IPS-NIHi11 (cell line): ENCODE data around the gene PCCA.

Source experiments
- DNase-seq: peaks from one replicate; pipeline ENCODE4 v3.0.0; 2012; ENCODE audit warnings: mixed read lengths, low spot score

The PCCA gene

DNA sequence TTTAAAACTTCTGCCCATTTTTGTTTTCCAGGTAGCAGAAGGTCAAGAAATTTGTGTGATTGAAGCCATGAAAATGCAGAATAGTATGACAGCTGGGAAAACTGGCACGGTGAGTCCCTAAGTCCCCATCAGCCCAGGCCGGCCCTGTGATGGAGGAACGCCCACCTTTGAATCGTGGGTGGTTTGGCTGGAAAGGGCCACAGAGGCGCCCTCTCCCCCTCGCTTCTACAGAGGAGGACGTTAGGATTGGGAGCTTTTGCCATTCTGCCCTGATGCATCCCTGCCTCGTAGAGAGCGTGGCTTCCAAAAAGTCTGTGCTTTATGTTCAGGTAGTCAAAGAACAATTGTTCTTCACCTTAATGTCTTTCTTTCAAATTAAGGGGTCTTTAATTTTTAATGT lies 438.8 kb downstream of the PCCA start:
- no peak for DNase-seq

DNA sequence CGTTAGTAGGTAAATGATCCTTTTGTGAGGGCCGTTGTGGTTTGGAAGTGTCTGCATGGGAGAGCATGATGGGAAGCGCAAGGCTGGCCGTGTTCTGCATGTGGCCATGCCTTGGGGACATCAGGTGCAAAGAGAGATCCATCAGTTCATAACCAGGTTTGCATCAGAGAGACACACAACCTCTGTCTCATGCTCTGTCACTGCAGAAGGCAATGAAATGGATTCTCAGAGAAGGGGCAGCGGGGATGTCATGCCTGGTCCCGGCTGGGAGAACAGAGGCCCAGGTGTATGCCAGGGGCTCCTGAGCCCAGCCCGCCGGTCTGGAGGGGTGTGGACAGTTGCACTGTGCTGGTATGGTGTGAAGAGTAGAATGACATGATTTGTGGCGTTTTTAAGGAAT lies 439.5 kb downstream of the PCCA start:
- no peak for DNase-seq

DNA sequence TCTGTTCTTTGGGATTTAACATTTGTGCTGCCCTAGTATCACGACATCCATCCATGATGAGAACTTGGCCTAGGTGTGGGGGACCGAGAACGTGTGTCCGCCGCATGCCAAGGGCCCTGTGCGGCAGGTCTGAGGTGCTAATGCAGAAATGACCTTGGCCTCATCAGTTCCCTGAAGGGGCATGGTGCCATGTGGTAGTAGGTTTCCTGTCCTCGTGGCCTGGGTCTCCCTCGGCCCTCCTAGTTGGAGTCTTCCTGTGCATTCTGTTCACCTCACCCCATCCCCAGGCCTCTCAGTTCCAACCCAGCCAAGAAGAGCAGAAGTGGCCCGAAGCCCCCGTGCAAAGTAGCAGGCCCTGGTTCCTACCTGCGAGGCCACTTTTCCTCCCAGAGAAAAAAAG lies 439.9 kb downstream of the PCCA start:
- no peak for DNase-seq

DNA sequence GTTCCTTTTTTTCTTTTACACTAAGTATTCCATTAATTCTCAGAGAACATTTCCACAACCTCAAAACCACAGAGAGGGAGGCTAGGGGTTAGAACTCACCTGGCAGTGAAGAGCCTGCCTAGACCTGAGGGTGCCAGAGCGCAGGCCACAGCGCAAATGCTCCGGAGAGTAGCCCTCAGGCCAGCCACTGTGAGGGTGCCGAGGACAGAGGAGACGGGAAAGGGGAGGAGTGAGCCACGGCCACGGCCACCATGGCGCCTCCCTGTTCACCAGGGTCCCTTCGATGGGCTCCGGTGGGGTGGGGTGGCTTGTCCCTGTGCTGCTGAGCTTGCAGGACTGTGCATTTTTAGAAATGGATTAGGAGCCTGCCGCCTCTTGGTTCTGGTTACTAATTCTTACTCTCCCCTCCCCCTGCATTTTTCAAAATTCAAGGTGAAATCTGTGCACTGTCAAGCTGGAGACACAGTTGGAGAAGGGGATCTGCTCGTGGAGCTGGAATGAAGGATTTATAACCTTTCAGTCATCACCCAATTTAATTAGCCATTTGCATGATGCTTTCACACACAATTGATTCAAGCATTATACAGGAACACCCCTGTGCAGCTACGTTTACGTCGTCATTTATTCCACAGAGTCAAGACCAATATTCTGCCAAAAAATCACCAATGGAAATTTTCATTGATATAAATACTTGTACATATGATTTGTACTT lies 440.9 kb downstream of the PCCA start:
- DNase-seq: no peak

DNA sequence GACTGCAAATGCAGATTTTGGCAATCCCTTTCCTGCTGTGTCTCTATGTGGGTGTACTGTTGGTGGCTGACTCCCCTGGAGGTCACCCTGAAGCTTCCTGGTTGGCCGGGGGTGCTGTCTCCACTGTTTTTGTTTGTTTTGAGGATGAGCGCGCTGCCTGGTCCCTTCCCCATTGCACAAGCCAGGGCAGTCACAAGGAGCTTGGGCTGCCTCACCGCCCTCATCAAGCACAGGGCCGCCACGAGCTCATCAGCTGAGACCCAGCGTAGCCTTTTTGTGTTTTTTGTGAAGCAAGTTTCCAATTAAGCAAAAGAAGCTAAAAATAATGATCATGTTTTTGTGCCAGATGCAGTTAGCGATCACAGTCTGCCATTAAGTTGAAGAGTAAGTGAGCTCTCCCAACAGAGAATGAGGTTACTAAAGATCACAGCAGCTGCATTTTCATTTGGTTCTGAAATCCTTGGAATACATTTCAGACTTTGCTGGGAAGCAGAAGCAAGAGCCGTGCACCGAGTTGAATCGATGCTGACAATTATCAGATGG lies 441.8 kb downstream of the PCCA start:
- DNase-seq: no peak

DNA sequence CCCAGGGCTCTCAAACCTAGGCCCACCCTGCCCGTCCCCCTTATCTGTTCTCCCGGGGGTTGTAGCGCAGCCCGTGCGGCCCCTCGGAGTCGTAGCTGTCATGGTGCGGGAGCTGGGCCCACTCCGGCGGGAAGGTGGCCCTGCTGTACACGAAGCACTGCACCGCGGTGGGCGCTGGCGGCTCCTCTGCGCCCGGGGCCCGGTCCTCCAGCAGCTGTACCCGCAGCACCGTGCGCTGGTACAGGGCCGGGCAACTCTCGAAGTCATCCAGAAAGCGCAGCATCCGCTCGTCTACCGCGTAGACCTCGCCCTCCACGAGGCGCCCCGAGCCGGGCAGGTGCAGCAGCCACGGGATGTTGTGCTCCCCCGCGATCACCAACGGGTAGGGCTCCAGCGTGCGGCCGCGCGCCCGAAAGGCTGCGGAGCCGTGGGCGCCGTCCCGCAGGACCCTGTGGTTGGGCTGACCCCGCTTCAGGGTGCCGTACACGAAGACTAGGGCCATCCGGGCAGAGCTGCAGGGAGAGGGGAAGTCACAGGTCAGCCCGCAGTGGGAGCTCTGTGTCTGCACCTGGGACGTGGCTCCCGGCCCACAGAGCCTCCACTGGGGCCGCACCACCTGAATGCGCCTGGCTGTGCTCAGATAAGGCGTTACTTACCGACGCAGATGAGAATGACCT lies 443.3 kb downstream of the PCCA start:
- DNase-seq: no peak

DNA sequence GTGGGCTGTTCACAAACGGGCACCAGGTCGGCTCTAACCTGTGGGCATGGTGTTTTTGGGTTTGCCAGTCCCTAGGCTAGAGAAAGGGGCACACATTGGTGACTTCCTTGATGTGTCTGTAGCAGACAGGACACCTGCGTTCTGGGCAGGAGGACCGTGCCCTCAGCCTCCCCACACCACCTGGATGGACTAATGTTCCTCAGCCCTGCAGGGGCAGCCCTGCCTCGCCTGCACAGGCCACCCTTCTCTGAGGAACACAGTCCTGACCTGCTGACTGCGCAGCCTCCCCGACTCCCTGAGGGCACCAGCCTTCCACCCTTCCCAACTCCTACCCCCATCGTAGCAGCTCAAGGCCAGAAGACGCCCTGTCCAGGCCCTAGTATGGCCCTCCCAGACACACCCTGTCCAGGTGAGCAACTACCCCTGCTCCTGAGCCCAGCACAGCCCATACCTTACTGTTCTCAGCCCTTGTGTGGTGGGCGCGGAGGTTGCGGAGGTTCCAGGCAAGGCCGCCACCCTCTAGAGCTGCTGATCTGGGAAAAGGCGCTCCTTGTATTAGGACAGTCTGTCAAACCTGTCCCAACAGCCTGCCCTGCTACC lies 444.0 kb downstream of the PCCA start:
- no peak for DNase-seq

DNA sequence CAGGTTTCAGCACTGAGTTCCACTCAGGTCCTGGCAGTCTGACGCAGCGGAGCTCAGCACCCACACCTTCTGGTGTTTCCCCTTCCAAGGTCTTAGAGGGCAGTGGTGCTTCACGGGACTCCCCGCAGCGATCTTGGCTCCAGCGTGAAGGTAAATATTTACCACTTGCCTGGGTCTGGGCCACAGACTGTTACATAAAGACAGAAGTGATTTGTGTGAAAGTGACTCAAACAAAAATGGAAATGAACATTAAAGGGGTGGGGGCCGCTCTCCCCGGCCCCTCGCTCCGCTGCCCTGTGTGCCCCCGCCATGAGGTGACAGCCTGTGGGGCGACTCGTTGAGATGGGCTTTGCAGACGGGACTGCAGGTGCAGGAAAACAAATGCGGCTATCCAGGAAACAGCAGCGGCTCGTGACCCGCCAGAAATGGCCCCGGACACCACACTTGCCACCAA lies 444.7 kb downstream of the PCCA start:
- DNase-seq: no peak

DNA sequence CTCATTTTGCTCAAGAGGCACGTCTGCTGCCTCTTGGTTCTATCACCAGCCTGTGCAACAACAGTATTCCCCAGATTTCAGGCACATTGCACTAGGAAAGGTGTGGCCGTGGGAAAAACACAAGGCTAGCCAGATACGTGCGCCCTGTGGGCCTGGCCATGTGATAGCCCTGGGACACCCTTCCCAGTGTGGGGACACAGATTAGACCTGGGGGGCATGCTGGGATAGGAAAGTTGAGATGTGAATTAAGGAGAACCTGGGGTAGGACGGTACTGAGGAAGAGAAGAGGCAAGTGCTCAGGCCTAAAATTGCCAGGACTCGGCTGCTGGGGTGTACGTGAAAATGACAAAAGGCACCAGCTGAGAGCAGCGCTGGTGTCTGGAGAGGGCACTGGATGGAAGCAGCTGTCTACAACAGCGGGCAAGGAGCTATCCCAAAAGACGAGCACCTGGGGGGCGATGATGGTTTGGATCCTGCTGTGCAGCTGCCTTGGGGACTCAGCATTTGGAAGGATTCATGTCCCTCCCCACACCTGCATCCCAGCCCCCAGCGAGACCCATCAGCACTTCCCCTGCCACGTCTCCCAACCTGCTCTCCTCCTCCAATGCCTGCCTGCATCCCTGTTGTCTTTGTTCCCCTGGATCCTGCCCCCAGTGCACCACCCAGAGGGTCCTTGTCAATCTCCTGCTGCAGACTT lies 445.4 kb downstream of the PCCA start:
- DNase-seq: no peak

DNA sequence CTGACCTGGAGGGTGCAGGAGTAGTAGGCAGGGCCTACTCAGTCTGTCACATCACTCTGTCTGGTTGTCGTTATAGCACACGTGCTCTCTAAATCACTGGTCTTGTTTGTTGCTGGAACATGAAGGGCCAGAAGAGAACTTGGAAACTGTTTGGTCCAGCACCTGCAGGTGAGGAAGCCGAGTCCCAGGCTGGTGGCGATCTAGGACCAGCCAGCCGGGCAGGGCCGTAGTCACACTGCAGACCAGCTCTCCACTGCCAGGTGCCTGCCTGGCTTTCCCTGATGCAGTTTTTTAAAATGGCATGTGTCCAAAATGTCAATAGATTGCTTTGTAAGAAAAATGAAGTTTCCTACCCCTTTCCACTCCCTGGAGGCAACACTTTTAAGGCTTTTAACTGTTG lies 446.0 kb downstream of the PCCA start:
- no peak for DNase-seq

DNA sequence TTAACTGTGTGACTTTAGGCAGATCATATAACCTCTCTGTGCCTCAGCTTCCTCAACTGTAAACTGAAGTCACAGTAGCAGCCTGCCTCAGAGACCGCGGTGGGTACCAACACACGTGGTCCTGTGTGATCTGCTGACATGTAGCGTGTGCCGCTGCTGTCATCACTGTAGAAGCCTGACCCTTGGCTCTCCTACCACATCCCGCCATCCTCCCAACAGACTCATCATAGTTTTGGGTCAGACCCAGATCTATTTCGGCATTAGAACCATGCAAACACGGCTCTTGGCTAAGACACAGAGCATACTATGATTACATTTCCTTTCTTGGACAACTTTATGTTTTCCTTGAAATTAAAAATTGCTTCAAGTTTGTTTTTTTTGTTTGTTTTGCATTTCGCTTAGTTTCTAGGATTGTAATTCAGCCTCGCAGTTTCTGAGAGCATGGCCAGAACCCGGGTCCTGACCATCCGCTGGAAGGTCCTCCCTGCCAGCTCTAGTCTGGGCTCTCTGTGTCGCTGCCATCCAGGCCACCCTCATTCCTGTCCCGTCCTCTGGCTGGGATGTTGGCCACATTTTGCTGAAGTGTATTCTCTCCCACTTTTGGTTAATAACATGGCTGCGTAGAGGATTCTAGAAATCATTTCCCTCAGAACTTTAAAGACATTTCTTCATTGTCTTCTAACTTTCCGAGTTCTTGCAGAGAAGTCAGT lies 446.7 kb downstream of the PCCA start:
- DNase-seq: no peak

DNA sequence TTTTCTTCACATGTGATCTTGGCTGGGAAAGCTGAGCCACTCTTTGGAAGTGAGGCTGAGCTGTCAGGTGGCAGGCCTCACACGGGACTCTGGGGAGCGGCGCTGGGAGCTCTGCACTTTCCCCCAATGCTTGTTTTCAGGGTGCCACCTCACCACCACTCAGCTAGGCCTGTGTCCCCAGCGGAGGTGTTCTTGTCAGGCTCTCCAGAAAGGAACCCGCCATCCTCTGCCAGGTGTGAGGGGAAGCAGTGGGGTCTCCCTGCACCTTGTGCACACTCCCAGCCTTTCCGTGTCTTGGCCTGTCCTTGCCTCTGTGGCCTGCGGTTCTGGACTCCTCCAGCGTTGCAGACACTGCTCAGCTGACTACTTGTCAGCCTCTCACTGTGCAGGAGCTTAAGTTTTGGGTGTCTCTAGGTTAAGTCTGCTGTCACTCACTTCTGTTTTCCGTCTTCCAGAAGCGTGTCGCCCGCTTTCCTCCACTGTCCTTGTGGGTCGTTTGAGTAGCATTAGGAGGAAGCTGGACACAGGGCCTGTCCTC lies 447.8 kb downstream of the PCCA start:
- no peak for DNase-seq

DNA sequence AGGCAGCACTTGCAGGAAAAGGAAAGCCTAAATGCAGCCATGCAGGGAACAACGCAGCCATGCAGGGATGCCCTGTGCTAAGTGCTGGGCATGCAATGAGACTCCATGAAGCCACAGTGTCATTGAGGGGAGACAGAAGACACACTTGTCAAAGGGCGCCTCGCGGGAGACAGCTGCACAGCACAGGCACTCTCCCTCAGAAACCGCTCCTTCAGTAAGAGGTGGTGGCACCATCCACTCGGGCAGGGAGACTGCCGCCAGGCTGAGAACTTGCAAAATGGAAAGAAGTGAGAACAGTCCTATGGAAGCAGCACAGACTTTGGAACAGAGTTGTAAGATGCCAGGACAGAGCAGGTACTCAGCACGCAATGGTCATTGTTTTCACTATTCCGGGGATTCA lies 448.6 kb downstream of the PCCA start:
- no peak for DNase-seq

DNA sequence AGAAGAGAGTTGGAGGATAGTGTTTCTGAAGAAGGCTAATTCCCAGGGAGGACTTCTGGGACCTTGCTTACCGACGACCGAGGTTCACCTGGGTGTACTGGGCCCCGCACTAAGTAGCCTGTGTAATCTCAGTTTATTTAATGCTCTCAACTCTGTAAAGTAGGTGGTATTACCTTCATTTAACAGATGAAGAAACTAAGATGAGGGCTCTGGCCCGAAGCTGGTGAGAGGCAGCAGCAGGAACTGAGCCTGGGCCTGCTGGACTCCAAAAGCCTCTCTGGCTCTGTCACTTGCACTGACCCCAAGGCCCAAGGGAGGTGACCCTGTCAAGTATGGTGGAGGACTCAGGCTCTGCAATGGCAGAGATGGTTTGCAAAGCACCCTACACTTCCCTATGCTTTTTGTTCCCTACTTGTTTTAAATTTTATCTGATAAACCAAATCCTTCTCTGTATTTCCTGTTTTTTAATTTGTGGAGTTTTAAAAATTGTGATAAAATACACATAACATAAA lies 449.1 kb downstream of the PCCA start:
- DNase-seq: no peak

DNA sequence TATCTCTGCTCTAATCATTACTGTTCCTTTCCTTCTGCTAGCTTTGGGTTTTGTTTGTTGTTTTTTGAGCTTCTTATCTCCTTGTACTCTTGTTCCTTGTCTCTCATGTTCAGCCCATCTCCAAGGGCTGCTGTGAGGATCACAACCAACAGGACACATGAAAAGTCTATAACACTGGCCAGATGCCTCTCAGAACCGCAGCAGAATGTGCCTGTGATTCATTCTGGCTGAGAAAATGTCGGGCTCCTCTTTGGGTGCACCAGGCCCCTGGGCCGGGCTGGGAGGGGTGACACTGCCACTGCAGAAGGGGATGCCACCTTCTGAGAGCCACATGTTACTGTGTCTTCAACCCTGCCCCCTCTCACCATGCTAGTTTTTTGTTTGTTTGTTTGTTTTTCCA lies 451.7 kb downstream of the PCCA start:
- DNase-seq: no peak

DNA sequence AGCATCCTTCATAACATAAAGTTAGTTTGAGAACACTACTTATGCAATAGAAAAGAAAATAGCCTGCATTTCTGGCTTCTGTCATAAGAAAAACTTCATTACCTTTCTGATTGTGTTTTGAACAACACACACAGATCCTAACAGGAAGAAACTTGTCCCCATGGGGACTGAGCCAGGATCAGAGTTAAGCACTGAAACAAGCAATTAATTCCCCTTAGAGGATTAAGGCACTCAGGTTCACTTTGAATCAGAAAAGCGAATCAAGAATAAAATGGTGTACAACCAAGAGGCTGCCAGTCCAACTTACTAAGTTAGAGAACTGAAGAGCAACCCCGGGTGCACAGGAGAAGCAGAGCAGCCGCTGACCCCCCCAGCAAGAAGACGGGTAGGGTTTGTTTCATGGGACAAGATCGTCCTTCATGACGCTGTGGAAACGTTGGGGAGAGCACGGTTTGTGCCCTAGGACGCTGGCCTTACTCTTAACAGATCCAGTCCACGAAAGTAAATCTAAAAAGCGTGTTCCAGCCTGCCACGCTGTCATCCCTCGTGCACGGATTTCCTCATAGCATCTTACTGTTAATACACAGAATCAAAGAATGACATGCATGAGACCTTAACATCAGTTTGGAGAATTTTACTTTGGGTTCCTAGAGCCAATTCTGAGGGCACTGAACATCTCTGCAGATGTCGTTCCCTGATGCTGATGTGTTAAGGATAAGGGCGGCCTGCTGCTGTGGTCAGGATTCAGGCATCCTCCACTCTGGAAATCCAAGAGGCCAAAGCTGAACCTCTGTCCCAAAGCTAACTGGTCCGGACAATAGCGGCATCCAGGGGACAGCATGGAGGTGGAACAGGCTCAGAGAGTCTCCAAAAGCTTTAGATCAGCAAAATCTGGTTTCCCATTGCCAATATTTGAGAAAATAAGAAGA lies 453.3 kb downstream of the PCCA start:
- no peak for DNase-seq

DNA sequence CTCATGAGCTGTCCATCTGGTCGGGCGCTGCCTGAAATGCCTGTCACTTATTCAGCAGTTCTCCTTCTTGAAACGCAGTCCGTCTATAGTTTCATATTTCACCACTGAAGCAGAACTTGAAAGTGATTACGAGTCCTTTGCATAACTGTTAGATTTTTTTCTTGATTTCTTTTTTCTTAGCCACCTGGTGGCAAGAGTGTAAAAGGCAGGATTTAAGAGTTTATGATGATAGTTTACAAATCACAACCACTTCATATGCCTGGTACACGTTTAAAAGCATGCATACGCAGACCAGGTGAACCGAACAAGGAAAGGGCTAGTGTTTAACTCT lies 453.9 kb downstream of the PCCA start:
- no peak for DNase-seq

DNA sequence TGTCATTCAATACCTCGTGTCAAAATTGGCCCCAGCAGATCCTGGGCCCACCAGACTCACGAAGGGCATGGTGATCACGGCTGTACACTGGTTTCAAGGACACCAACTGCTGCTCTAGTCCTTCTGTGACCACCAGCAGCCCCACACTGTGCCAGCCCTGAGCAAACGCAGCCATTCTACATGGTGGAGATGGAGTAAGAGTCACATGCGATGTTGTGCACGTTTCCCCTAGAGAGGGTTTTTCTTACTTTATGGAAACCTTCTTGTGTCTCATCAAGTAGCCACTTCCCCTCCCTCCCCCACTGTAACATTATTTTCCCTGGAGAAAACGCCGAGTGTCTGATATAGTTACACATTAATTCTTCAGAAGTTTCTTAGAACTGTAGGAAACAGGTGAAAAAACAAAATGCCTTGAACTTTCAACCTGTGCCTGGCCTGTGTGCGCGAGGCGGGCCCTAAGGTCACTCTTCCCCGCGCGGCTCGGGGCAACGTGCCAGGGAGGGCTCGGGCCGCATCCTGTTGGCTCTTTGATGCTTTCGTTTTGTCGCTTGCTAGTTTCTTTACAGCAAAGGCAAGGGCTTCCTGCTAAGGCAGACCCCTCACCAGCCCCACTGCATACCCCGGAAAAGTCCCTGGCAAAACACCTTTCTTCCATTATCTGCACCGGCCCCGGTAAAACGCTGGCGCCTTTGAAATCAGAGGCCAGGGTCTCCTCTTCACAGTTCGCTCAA lies 455.1 kb downstream of the PCCA start:
- DNase-seq: no peak

DNA sequence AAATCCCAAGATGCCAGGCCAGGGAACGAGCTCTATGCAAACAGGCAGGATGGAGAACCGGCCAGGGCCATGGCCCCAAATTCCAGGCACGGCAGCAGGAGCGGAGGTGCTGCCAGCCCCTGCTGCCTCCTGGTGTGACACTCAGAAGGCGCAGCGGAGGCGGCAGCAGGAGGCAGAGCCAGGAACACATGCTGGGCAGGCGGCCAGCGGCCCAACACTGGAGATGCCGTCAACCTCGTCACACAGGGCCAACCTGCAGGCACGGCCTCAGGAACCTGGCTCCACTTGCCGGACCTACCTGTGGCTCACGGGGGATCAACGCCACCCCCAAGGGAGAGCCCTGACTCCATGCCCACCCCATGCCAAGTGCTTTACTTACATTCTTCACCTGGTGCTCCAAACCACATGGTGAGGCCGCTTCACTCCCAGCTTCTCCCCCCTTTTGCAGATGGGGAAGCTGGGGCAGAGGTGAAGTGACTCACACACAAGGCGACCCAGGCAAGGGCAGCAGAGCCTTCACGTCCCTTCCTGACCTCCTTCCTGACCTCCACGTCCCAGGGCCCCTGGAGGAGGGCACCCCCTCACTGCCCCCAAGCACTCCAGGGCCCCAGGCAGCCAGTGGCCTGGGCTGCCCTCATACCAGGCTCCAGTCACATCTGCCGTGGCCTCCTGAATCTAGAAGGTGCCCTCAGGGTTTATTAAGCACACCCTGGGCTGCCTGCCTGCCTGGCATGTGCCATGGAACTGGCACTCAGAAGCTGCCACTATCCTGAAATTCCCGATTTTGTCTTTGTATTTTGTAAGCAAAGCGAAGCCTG lies 456.2 kb downstream of the PCCA start:
- peak; percentile 56 for DNase-seq
